ENCODE results near the gene INPP5D.

INPP5D gene

GRCh38 chr2:233107011-233107410 is 46.9 kb downstream of the INPP5D start:
- Histone ChIP-seq H3K4me2 (ENCODE audit: insufficient read depth, low read length) (no peak overlapping the region), H3K27ac (ENCODE audit: low read length) (no peak overlapping the region), H4K20me1 (ENCODE audit: insufficient read depth, low read length) (peaks cover 49% of the 10 kb centered on the region), H3K4me3 (ENCODE audit: low read depth in 1 of 2, low read length in 2 of 2) (no peak overlapping the region), H3K79me2 (ENCODE audit: insufficient read depth, low read length) (peaks cover 28% of the 10 kb centered on the region; the same call in 1 of the 2 replicates), H3K36me3 (ENCODE audit: insufficient read depth, low read length) (no peaks in the 10 kb centered on the region), H3K9me3 (ENCODE audit: insufficient read depth, low read length, severe bottlenecking) (no peaks in the 10 kb centered on the region), H3K9ac (ENCODE audit: low read depth, low read length) (no peak overlapping the region), H3K27me3 (ENCODE audit: insufficient read depth, low read length, poor library complexity) (no peaks in the 10 kb centered on the region), H3K4me1 (ENCODE audit: insufficient read depth, low read length) (no peaks in the 10 kb centered on the region), H2AFZ (ENCODE audit: low read depth, low read length) (no peak overlapping the region)
- DNase-seq, result no peak
- ATAC-seq (ENCODE audit: insufficient read depth, low read depth), result no peak
- TF ChIP-seq EZH2 (IDR thresholded peaks at IDR 0.05; ENCODE audit: borderline replicate concordance, low read depth, low read length, severe bottlenecking), result no peak
- TF ChIP-seq, protein P1, sequence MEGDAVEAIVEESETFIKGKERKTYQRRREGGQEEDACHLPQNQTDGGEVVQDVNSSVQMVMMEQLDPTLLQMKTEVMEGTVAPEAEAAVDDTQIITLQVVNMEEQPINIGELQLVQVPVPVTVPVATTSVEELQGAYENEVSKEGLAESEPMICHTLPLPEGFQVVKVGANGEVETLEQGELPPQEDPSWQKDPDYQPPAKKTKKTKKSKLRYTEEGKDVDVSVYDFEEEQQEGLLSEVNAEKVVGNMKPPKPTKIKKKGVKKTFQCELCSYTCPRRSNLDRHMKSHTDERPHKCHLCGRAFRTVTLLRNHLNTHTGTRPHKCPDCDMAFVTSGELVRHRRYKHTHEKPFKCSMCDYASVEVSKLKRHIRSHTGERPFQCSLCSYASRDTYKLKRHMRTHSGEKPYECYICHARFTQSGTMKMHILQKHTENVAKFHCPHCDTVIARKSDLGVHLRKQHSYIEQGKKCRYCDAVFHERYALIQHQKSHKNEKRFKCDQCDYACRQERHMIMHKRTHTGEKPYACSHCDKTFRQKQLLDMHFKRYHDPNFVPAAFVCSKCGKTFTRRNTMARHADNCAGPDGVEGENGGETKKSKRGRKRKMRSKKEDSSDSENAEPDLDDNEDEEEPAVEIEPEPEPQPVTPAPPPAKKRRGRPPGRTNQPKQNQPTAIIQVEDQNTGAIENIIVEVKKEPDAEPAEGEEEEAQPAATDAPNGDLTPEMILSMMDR (IDR thresholded peaks at IDR 0.05; ENCODE audit: borderline replicate concordance, extremely low read depth, low read length, poor library complexity, severe bottlenecking), result no peak

DNA sequence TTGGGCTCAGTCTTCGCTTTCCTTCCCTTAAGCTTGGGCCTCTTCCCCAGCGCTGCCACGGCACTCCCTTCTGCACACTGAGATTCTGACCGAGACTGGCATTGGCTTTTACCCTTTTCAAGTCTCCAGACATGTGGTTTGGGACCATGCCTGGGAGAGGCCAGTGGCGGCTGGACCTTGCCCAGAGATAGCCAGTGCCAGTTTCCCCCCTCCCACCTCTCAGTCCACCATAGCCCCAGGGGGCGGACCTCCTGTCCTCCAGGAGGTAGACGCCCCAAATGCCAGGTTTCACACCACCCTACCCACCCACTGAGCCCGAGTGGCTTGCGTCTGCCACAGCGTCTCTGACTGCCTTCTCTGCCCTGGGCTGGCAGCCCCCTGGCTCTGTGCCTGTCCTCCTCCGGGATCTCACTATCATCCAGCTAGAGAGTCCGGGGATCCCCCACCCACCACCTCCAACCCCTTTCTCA is 47.7 kb downstream of the INPP5D start:
- no peaks in the 10 kb centered on the region for H3K36me3 ChIP-seq (ENCODE audit: insufficient read depth, low read length)
- H3K4me1 ChIP-seq (ENCODE audit: insufficient read depth, low read length), result 0 out of 2 replicates have a peak, but pooled peaks cover 2% of the 10 kb centered on the region
- ATAC-seq (ENCODE audit: insufficient read depth, low read depth), result no peak
- no peak for DNase-seq
- no peak for TF ChIP-seq EZH2 (IDR thresholded peaks at IDR 0.05; ENCODE audit: borderline replicate concordance, low read depth, low read length, severe bottlenecking)
- H3K9me3 ChIP-seq (ENCODE audit: insufficient read depth, low read length, severe bottlenecking), result no peaks in the 10 kb centered on the region
- no peak overlapping the region for H2AFZ ChIP-seq (ENCODE audit: low read depth, low read length)
- no peak overlapping the region for H3K9ac ChIP-seq (ENCODE audit: low read depth, low read length)
- H3K4me3 ChIP-seq (ENCODE audit: low read depth in 1 of 2, low read length in 2 of 2), result no peak overlapping the region
- H3K79me2 ChIP-seq (ENCODE audit: insufficient read depth, low read length), result peaks cover 33% of the 10 kb centered on the region; the same call in 1 of the 2 replicates
- H4K20me1 ChIP-seq (ENCODE audit: insufficient read depth, low read length), result peaks cover 54% of the 10 kb centered on the region
- H3K4me2 ChIP-seq (ENCODE audit: insufficient read depth, low read length), result no peak overlapping the region
- H3K27ac ChIP-seq (ENCODE audit: low read length), result no peak overlapping the region
- no peaks in the 10 kb centered on the region for H3K27me3 ChIP-seq (ENCODE audit: insufficient read depth, low read length, poor library complexity)

- TF ChIP-seq EZH2 (IDR thresholded peaks at IDR 0.05; ENCODE audit: borderline replicate concordance, low read depth, low read length, severe bottlenecking), result no peak
- TF ChIP-seq, protein P1 (IDR thresholded peaks at IDR 0.05; ENCODE audit: borderline replicate concordance, extremely low read depth, low read length, poor library complexity, severe bottlenecking), result no peak
- Histone ChIP-seq H2AFZ (ENCODE audit: low read depth, low read length) (no peak overlapping the region), H3K27ac (ENCODE audit: low read length) (no peak overlapping the region), H3K79me2 (ENCODE audit: insufficient read depth, low read length) (peaks cover 36% of the 10 kb centered on the region; the same call in 1 of the 2 replicates), H4K20me1 (ENCODE audit: insufficient read depth, low read length) (peaks cover 58% of the 10 kb centered on the region), H3K4me3 (ENCODE audit: low read depth in 1 of 2, low read length in 2 of 2) (no peak overlapping the region), H3K36me3 (ENCODE audit: insufficient read depth, low read length) (no peaks in the 10 kb centered on the region), H3K27me3 (ENCODE audit: insufficient read depth, low read length, poor library complexity) (no peaks in the 10 kb centered on the region), H3K9ac (ENCODE audit: low read depth, low read length) (no peak overlapping the region), H3K4me2 (ENCODE audit: insufficient read depth, low read length) (no peak overlapping the region), H3K4me1 (ENCODE audit: insufficient read depth, low read length) (0 out of 2 replicates have a peak, but pooled peaks cover 4% of the 10 kb centered on the region), H3K9me3 (ENCODE audit: insufficient read depth, low read length, severe bottlenecking) (no peaks in the 10 kb centered on the region)
- DNase-seq (no peak), ATAC-seq (ENCODE audit: insufficient read depth, low read depth) (no peak)
These were observed 48.7 kb downstream of the INPP5D start for GRCh38 chr2:233108611-233109490.

DNA sequence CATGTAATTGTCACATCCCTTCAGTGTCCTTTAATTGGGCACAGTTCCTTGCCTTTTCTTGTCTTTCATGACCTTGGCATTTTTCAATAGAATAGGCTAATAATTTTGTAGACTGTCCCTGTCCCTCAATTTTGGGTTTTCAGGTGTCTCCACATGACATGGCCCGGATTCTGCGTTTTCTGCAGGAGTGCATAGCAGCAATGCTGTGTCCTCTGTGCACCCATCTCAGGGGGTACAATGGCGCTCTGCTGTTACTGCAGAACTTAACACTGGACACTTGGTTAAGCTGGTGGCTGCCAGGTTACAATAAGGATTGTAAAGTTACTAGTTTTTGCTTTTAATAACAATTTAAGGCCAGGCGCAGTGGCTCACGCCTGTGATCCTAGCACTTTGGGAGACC is 51.3 kb downstream of the INPP5D start:
- Histone ChIP-seq H3K79me2 (ENCODE audit: insufficient read depth, low read length) (peaks cover 31% of the 10 kb centered on the region; the same call in 1 of the 2 replicates), H2AFZ (ENCODE audit: low read depth, low read length) (no peak overlapping the region), H3K27ac (ENCODE audit: low read length) (no peak overlapping the region), H3K4me3 (ENCODE audit: low read depth in 1 of 2, low read length in 2 of 2) (no peak overlapping the region), H3K9me3 (ENCODE audit: insufficient read depth, low read length, severe bottlenecking) (no peaks in the 10 kb centered on the region), H3K27me3 (ENCODE audit: insufficient read depth, low read length, poor library complexity) (no peaks in the 10 kb centered on the region), H3K4me1 (ENCODE audit: insufficient read depth, low read length) (0 out of 2 replicates have a peak, but pooled peaks cover 4% of the 10 kb centered on the region), H3K4me2 (ENCODE audit: insufficient read depth, low read length) (no peak overlapping the region), H3K36me3 (ENCODE audit: insufficient read depth, low read length) (no peaks in the 10 kb centered on the region), H3K9ac (ENCODE audit: low read depth, low read length) (no peak overlapping the region), H4K20me1 (ENCODE audit: insufficient read depth, low read length) (peaks cover 44% of the 10 kb centered on the region)
- ATAC-seq (ENCODE audit: insufficient read depth, low read depth) (no peak), DNase-seq (no peak)
- TF ChIP-seq, protein P1 (IDR thresholded peaks at IDR 0.05; ENCODE audit: borderline replicate concordance, extremely low read depth, low read length, poor library complexity, severe bottlenecking), result no peak
- no peak for TF ChIP-seq EZH2 (IDR thresholded peaks at IDR 0.05; ENCODE audit: borderline replicate concordance, low read depth, low read length, severe bottlenecking)
